ENCODE data around the gene PDZD4.

DNA sequence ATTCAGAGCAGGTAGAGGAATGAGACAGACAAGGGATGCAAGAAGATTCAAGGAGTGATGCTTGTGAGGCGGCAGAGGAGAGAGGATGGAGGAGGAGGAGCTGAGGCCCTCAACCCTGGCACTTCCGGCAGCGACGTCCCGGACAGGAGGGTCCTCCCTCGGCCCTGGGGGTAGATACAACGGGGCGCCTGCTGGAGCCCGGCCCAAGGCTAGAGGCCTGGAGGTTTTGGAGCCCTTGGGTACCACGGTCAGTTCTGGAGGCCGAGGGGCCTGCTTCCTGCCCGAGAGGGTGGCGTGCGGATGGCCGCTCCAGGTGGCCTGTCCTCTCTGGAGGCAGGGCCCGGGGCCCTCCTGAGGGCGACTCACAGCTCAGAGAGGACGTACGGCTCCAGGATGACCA is 22.4 kb downstream of the PDZD4 start:
- TF ChIP-seq, protein P1, sequence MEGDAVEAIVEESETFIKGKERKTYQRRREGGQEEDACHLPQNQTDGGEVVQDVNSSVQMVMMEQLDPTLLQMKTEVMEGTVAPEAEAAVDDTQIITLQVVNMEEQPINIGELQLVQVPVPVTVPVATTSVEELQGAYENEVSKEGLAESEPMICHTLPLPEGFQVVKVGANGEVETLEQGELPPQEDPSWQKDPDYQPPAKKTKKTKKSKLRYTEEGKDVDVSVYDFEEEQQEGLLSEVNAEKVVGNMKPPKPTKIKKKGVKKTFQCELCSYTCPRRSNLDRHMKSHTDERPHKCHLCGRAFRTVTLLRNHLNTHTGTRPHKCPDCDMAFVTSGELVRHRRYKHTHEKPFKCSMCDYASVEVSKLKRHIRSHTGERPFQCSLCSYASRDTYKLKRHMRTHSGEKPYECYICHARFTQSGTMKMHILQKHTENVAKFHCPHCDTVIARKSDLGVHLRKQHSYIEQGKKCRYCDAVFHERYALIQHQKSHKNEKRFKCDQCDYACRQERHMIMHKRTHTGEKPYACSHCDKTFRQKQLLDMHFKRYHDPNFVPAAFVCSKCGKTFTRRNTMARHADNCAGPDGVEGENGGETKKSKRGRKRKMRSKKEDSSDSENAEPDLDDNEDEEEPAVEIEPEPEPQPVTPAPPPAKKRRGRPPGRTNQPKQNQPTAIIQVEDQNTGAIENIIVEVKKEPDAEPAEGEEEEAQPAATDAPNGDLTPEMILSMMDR (conservative IDR thresholded peaks at IDR 0.05; ENCODE audit: low read length), result no peak
- TF ChIP-seq EZH2phosphoT487 (IDR thresholded peaks at IDR 0.05; ENCODE audit: borderline replicate concordance, low read depth, low read length), result no peak

All from OCI-LY7 (cell line).